Daoy (cell line): Measurements from ENCODE around the gene SLC8A1. TPM values are rescaled to one million over a fixed set of nuclear protein-coding genes. Genes with fewer than 3 reads are reported as not detected.
A peak's percentile ranks its signal among the peaks of the same experiment; 100 is the strongest.

ENCODE experiments used
- DNase-seq: peaks from one replicate; pipeline ENCODE4 v3.0.0-alpha.2; 2015; ENCODE audit warnings: low read depth
- total RNA-seq: library from RNA; depleted of rRNA; stranded (reverse); fragments of >200 nt; shearing (Covaris generic); gene quantifications from 2 replicates; pipeline ENCODE4 v1.2.3, GENCODE V29; 2014

SLC8A1 gene
- total RNA-seq, 1 experiment from 2014 or later: 5.3 TPM

DNA sequence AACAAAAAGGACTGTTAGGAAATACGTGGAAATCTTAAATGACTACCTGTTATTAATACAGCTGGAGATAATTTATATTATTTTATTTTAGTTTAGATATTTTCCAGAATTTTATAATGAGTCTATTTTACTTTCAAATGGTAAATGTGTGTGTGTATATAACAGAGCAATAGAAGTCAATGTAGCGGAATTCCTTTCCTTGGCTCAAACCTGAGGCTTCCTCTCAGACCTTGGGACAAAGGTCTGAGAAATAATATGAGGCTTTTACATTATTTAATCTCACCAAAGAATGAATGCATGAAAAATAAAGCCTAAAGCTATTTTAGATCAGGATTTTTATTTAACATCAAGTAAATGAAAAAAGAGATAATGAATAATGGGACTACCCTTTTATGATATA lies 65.7 kb downstream of the SLC8A1 start:
- no peak for DNase-seq

GRCh38 chr2:40384714-40385113 lies 67.2 kb downstream of the SLC8A1 start:
- DNase-seq: no peak

DNA sequence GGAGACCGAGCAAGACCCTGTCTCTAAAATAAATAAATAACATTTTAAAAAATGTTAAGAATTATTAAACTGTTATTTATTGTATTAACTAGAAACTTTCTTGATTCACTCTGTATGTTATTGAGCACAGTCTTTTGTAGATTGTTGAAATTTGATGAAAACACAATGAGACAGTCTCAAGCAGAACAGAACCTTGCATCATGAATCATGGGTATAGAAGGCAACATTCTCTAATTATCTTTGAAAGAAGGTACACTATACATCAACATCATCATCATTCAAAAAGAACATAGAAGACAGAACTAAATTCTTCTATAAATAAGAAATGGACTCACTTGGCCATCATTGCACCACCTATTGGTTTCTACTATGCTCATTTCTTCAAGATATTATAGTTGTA lies 67.7 kb downstream of the SLC8A1 start:
- DNase-seq: no peak

GRCh38 chr2:40380721-40381120 lies 71.2 kb downstream of the SLC8A1 start:
- no peak for DNase-seq

DNA sequence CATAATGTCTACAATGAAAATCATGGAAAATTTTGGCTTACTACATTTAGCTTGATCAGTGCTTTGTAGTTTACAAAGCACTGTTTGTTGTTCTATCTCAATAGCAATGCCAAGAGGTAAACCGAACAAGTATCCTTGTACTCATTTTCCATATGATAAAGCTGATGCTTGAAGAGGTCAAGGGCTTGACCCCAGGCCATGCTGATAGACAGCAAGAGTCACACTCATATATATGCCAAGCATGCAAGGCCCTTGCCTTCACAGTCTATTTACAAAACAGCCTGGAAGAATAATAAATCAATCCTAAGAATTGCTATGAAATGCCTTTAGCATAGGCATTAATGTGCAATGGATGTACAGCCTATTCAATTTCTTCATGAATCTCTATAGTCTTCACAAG lies 71.8 kb downstream of the SLC8A1 start:
- no peak for DNase-seq

GRCh38 chr2:40374543-40375240 lies 77.2 kb downstream of the SLC8A1 start:
- DNase-seq: no peak

GRCh38 chr2:40373111-40373510 lies 78.8 kb downstream of the SLC8A1 start:
- no peak for DNase-seq

DNA sequence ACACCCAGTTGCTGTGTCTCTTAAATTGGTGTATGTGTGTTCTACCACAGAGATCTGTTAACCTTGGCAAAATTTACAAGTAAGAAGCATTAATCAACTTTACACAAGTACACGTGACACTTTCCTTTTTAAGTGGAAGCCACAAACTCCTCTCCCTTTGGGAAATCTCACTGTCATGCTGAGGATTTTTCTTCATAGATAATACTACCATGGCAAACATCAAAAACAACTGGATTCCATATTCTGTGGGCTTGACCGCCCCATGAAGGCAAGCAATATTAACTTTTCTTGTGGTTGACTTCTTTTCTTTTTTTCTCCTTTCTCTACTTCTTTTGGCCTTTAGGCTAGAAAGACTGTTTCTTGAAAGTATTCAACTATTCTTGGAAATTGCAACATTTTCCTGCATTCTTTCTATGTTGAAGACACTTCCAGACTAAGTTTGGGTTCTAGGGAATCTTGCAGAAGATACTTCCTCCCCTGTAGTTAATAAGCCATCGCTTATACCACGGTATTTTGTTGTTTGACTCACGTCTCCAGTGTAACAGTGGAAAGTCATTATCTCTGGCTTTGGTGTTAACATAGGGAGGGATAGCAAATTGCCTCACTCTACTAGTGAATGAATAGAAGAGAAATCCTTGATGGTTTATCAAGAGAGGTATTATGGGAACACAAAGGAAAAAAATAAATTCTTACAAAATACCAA lies 79.5 kb downstream of the SLC8A1 start:
- DNase-seq: no peak

DNA sequence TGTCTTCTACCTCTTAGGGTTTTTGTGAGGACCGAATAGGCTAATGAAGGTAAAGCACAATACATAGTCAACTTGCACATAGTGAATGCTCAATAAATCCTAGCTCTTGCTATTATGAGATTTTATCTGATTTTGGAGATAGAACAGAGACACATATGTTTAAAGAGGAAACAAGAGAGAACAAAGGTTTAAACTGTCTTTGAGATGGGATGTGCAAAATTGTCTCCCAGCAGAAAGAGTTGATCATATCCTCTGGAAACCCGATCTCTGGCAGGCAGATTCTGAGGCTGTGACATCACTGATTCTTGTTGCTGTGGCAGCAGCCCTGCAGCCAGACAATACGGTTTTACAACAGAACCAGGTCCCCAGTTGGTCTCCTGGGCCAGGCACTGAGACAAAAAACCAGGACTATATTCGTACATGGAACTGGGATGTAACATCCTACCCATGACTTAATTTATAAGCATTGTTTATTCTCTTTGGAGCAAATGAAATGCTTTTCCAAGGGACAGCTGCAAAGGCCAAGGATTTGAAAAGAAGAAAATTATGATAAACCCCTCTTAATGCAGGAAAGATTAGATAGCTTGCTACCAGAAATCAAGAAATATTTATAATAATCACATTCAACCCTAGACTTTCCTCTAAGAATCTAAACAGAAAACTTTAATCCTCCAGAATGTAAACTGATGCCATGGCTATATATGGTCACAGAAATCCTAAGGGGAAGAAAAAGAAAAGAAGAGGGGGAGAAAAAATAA lies 80.2 kb downstream of the SLC8A1 start:
- DNase-seq: peak; percentile 68

GRCh38 chr2:40370007-40370395 lies 81.9 kb downstream of the SLC8A1 start:
- DNase-seq: peak; percentile 34

GRCh38 chr2:40369267-40370006 lies 82.5 kb downstream of the SLC8A1 start:
- no peak for DNase-seq

DNA sequence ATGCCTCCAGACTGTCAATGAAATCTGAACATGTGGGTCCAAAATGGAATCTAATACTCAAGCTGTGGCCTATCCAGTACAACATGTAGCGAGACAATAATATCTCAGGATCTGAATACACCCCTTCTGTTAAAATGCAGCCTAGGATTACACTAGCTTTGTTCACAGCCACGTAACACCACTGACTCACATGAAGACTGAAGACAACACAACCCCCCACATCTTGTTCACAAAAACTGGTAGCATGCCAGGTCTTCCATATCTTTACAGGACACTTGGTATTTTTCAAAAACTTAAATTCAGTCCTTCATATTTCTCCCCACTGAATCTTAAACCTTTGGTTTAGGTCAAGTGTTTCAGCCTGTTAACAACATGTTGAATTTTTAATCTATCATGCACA lies 84.2 kb downstream of the SLC8A1 start:
- peak; percentile 35 for DNase-seq

DNA sequence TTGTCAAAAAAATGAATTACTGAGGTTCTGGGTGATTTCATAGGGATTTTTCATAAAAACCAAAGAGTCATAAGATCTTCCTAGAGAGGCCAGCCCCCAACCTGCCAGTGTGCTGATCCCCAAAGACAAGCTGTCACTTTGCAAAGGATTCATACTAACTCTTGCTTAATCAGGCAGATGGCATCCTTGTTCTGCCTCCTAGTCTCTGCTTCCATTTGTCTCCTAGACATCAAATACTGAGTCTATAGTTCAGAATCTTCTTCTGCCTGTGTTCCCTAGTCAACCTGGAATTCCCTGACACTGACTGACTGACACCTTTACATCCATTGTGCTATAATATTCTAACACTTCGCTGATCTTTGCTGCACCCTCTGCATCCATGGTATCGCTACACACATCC lies 84.9 kb downstream of the SLC8A1 start:
- DNase-seq: no peak

- DNase-seq: no peak
Measured at GRCh38 chr2:40364151-40364874, 87.6 kb downstream of the SLC8A1 start.

DNA sequence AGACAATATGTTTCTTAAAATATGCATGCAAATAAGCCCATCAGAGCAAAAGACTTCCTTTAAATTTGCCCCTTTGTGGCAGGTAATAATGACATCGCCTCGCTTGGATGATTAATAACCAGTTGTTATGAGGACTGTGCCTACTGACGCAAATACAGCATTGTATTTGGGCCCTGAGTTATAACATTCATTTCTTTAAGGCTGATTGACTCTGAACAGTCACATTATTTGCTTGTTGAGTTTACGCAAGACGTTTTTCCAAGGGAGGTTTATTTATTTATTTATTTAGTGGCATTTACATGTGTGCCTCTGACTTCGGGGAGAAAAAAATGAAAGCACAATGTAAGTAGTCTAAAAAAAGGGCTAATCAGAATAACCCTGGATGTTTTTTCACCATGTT lies 88.3 kb downstream of the SLC8A1 start:
- DNase-seq: no peak

DNA sequence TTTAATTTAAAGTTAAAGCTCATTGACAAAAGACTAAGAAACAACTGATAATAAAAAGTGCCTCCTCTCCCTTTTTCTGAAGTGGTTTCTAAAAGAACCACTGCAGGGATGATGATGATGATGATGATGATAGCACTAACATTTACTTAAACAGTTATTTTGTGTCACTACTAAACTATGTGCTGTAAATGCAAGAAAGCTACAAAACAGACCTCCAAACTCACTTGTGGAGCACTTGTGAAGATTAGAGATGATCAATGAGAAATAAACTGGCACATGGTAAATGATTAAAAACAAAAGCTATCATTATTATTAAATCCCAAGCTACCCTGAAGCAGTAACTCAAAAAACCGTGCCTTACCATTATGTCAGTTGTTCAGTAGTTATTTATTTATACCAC lies 88.7 kb downstream of the SLC8A1 start:
- DNase-seq: no peak

- DNase-seq: no peak
Measured at GRCh38 chr2:40361478-40361877, 90.4 kb downstream of the SLC8A1 start.

DNA sequence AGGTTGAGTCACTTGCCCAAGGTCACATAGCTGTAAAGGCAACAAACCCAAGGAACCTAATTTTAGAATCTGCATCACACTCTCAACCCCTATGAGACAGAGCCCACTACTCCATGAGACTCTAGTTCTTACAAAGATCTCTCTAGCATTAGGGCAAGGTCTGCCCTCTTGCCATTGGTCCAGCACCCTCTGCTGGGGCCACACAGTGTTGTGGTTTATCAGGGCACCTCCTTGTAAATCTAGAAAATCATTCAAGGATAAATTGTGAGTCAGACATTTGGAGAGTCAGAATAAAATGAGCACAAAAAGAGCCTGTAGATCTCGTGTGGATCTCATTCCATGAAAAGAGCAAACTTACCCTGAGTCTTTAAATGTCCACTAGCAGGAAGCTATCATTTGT lies 91.2 kb downstream of the SLC8A1 start:
- no peak for DNase-seq

DNA sequence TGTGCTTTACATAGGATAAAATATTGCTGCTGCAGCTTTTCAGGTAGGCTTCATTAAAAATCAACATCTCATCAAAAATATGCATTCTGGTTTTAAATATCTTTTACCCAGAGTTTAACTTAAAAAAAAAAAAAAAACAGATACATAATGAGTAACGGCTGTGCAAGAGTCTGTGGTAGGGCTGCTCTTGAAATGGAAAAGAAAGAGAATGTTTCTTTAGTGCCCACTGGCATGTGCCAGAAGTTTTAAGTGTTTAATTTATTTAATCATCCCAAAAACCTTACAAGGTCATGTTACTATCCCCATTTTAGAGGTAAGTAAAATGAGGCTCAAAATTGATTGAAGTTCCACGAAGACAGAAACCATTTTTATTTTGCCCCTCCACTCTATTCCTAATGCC lies 92.1 kb downstream of the SLC8A1 start:
- no peak for DNase-seq

DNA sequence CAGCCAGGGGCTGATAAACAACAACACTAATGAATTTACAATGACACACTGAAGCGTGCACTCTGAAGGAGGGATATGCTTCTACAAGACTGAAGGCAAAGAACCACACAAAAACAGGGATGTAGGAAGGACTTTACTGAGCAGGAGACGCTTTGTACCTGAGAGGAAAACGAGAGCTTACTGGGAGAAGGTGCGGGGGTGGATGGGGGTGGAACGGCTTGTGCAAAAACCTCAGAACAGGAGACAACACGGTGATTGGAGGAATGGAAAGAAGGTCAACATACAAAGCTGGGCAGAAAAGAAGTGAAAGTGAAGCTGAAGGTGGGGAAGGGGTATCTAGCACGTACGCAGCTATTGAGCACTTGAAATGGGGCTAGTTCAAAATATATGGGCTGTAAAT lies 93.1 kb downstream of the SLC8A1 start:
- DNase-seq: no peak

- DNase-seq: no peak
Measured at GRCh38 chr2:40357667-40358066, 94.2 kb downstream of the SLC8A1 start.

DNA sequence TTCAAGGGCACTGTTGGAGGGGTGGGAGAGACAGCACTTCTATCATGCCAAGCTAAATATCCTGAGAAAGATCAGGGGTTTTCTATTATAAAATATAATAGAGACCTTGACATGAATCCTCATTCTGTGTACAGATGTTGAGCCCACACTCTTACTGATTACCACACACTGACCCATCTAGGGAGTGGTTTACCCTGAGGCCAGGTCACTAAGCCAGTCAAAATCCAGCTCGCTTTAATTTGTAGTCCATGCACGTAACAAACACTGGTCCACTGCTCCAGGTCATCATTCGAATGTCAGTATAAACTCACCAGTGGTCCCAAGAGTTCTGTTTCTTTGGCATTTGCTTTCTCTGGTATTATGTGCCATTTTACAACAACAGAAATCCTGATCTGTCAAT lies 96.4 kb downstream of the SLC8A1 start:
- no peak for DNase-seq
